GM10847 (cell line): ENCODE measurements around the gene DPYSL4.

Experiments
- POLR2A ChIP-seq: IDR thresholded peaks from 2 replicates; pipeline ENCODE4 v1.6.1; 2011; ENCODE audit not compliant: insufficient read length; ENCODE audit errors: extremely low read depth

Gene DPYSL4

GRCh38 chr10:132222726-132223125, 36.0 kb downstream of the DPYSL4 start:
- TF ChIP-seq POLR2A = no peak

- TF ChIP-seq POLR2A = no peak
Measured at GRCh38 chr10:132223156-132223590, 36.4 kb downstream of the DPYSL4 start.

- TF ChIP-seq POLR2A = no peak
Measured at GRCh38 chr10:132223611-132224342, 37.0 kb downstream of the DPYSL4 start.

GRCh38 chr10:132224343-132225072, 37.8 kb downstream of the DPYSL4 start:
- TF ChIP-seq POLR2A = no peak

- TF ChIP-seq POLR2A = no peak
Measured at GRCh38 chr10:132225073-132225848, 38.5 kb downstream of the DPYSL4 start.

- no peak for TF ChIP-seq POLR2A
Measured at GRCh38 chr10:132225849-132226205, 39.1 kb downstream of the DPYSL4 start.

GRCh38 chr10:132226586-132227405, 40.0 kb downstream of the DPYSL4 start:
- no peak for TF ChIP-seq POLR2A

- no peak for TF ChIP-seq POLR2A
Measured at GRCh38 chr10:132227851-132228390, 41.2 kb downstream of the DPYSL4 start.

GRCh38 chr10:132228616-132229015, 41.9 kb downstream of the DPYSL4 start:
- no peak for TF ChIP-seq POLR2A

- TF ChIP-seq POLR2A = no peak
Measured at GRCh38 chr10:132229096-132229495, 42.3 kb downstream of the DPYSL4 start.

GRCh38 chr10:132229834-132230556, 43.2 kb downstream of the DPYSL4 start:
- no peak for TF ChIP-seq POLR2A

GRCh38 chr10:132230557-132231210, 43.9 kb downstream of the DPYSL4 start:
- TF ChIP-seq POLR2A = no peak

- TF ChIP-seq POLR2A = no peak
Measured at GRCh38 chr10:132231656-132232022, 44.9 kb downstream of the DPYSL4 start.

GRCh38 chr10:132232023-132232951, 45.5 kb downstream of the DPYSL4 start:
- no peak for TF ChIP-seq POLR2A
